K562 (cell line): Measurements from ENCODE around the gene AFAP1. TPM values are rescaled to one million over a fixed set of nuclear protein-coding genes. Genes with fewer than 3 reads are reported as not detected.

ENCODE experiments used
- ATAC-seq: fragments of 200-7000 bp; cut with Tn5 transposase; 3 replicates; pipeline ENCODE4 v1.9.1; 2020; ENCODE audit warnings: moderate library complexity
- BruUV-seq: library from RNA; stranded (reverse); fragments of 400-500 nt; replicated peaks from 2 replicates; lab custom pipeline; 2021; lab: Mats Ljungman, UMichigan
- CTCF ChIA-PET: fragments of 300-600 bp; formaldehyde crosslinking; extraction: SDS; loops from one replicate; lab custom pipeline; 2021; ENCODE audit warnings: low intra/inter-chr PET ratio; lab: Yijun Ruan, JAX
- POLR2A ChIA-PET: fragments of 300-600, 350-650 bp; sonication (Branson Sonifier 250); formaldehyde crosslinking; extraction: SDS; loops from one replicate; lab custom pipeline; 2021; ENCODE audit warnings: antibody characterized with exemption, inconsistent platforms; lab: Yijun Ruan, JAX
- DNase-seq, 4 experiments: peaks; one replicate each; pipeline versions ENCODE4 v3.0.0 to v3.0.0-alpha.2; 2011 to 2018; ENCODE audit warnings: low spot score in 3 of 4, mixed read lengths in 3 of 4; ENCODE audit errors: extremely low read depth in 1 of 4
- FAIRE-seq: peaks from 2 replicates; lab custom pipeline; 2011; peaks lifted over from hg19 to GRCh38; lab: Jason Lieb, UNC
- H2AFZ ChIP-seq: 2 replicates; pipeline ENCODE4 v1.6.0; 2011; ENCODE audit warnings: low read depth, low read length, control low read depth, inconsistent platforms
- H3K27ac ChIP-seq: fragments of 200-600 bp; 3 replicates; pipeline ENCODE4 v1.8.0; 2011; ENCODE audit warnings: low read depth, mild to moderate bottlenecking, control low read depth, inconsistent platforms, low read length, moderate library complexity, mixed read lengths; ENCODE audit errors: extremely low read depth
- H3K27me3 ChIP-seq, 2 experiments: fragments of 300-600 bp in 1 of 2; 2 replicates in 1 of 2; 3 replicates in 1 of 2; pipeline versions ENCODE4 v1.6.0 to v1.8.0; 2011; ENCODE audit warnings: inconsistent platforms in 2 of 2, low read length in 2 of 2, mild to moderate bottlenecking in 1 of 2, mixed read lengths in 1 of 2, moderate library complexity in 1 of 2; ENCODE audit not compliant: control insufficient read depth in 2 of 2, insufficient read depth in 2 of 2
- H3K36me3 ChIP-seq: fragments of 300-600 bp; 3 replicates; pipeline ENCODE4 v1.8.0; 2011; ENCODE audit warnings: mild to moderate bottlenecking, low read length, inconsistent platforms; ENCODE audit not compliant: control insufficient read depth, insufficient read depth
- H3K4me1 ChIP-seq, 2 experiments: fragments of 200-600 bp in 1 of 2; replicated peaks in 1 of 2; 2 replicates in 1 of 2; 3 replicates in 1 of 2; pipeline versions ENCODE4 v1.5.1 to v1.8.0; 2011; ENCODE audit warnings: inconsistent platforms in 2 of 2, low read length in 2 of 2, mild to moderate bottlenecking in 1 of 2, mixed read lengths in 1 of 2, moderate library complexity in 1 of 2; ENCODE audit not compliant: control insufficient read depth in 2 of 2, insufficient read depth in 2 of 2
- H3K4me2 ChIP-seq: 2 replicates; pipeline ENCODE4 v1.6.1; 2011; ENCODE audit warnings: low read length, control low read depth, inconsistent platforms, mixed read lengths; ENCODE audit not compliant: insufficient read depth
- H3K4me3 ChIP-seq: fragments of 200-600 bp; sonication (generic), shearing (Covaris generic); 2 replicates; pipeline ENCODE4 v1.5.1; 2016; ENCODE audit warnings: control low read depth, inconsistent platforms
- H3K79me2 ChIP-seq: fragments of 200-600 bp; 3 replicates; pipeline ENCODE4 v1.8.0; 2011; ENCODE audit warnings: low read length, inconsistent platforms; ENCODE audit not compliant: control insufficient read depth, insufficient read depth
- H3K9ac ChIP-seq, 2 experiments: 2 replicates each; pipeline versions ENCODE4 v1.6.0 to v1.6.1; 2011; ENCODE audit warnings: low read depth in 2 of 2, low read length in 2 of 2, control low read depth in 1 of 2, inconsistent platforms in 1 of 2, mild to moderate bottlenecking in 1 of 2, mixed read lengths in 1 of 2; ENCODE audit not compliant: insufficient read depth in 1 of 2
- H3K9me1 ChIP-seq: one replicate; pipeline ENCODE4 v1.6.0; 2011; ENCODE audit warnings: inconsistent platforms, mild to moderate bottlenecking, low read length, moderate library complexity; ENCODE audit not compliant: control insufficient read depth, insufficient read depth
- H3K9me3 ChIP-seq: replicated peaks from 2 replicates; pipeline ENCODE4 v1.5.1; 2011; ENCODE audit warnings: low read depth, low read length, inconsistent platforms; ENCODE audit not compliant: control insufficient read depth, insufficient read depth
- H4K20me1 ChIP-seq: replicated peaks from 2 replicates; pipeline ENCODE4 v1.6.1; 2011; ENCODE audit warnings: low read length, inconsistent platforms, mixed read lengths; ENCODE audit not compliant: control insufficient read depth, insufficient read depth
- CBX1 ChIP-seq: sonication (generic); IDR thresholded peaks from 2 replicates; pipeline ENCODE4 v1.6.1; 2016; ENCODE audit warnings: antibody characterized with exemption, low read depth, mild to moderate bottlenecking
- KDM1A ChIP-seq, 2 experiments: fragments of 450-650 bp; IDR thresholded peaks; 2 replicates each; pipeline ENCODE4 v1.6.1; 2016; ENCODE audit warnings: mild to moderate bottlenecking in 2 of 2
- SRSF1 ChIP-seq: fragments of 200-400 bp; formaldehyde crosslinking; IDR thresholded peaks from 2 replicates; pipeline ENCODE4 v1.6.1; 2017; ENCODE audit warnings: mild to moderate bottlenecking, low read depth, low read length, moderate library complexity
- U2AF1 ChIP-seq: fragments of 200-400 bp; formaldehyde crosslinking; optimal IDR thresholded peaks from 2 replicates; pipeline ENCODE3; 2017; ENCODE audit warnings: mild to moderate bottlenecking, low read depth, low read length, moderate library complexity
- ZNF586 ChIP-seq: fragments of 450-650 bp; formaldehyde crosslinking; conservative IDR thresholded peaks from 2 replicates; pipeline ENCODE4 v1.4.0; 2020; ENCODE audit warnings: mild to moderate bottlenecking, moderate library complexity
- ZNF778 ChIP-seq: fragments of 450-650 bp; formaldehyde crosslinking; IDR thresholded peaks from 2 replicates; pipeline ENCODE4 v1.4.0; 2020; ENCODE audit warnings: mild to moderate bottlenecking, moderate library complexity
- WGBS: fragments of 100-300 bp; shearing (Covaris generic); methylation state at CpG from one replicate; pipeline ENCODE4 v1.1.6; 2016; ENCODE audit warnings: low coverage, mixed read lengths; ENCODE audit not compliant: insufficient coverage; ENCODE audit errors: missing lambda C conversion rate; 5-methylcytosine and 5-hydroxymethylcytosine counted together
- in situ Hi-C: fragments of 300-500 bp; cut with MboI; formaldehyde crosslinking; loops from 4 replicates; pipeline ENCODE4 v1.15.0; 2018; ENCODE audit warnings: inconsistent platforms, mixed read lengths
- intact Hi-C: fragments of 100-400 bp; cut with micrococcal nuclease; formaldehyde crosslinking; loops from 2 replicates; pipeline ENCODE4 v1.14.2; 2022
- polyA plus RNA-seq, 8 experiments: library from polyadenylated mRNA; depleted of rRNA in 4 of 8; stranded (reverse) in 5 of 8; unstranded in 3 of 8; fragments of >200 nt; fragmentation: Nextera tagmentation in 2 of 8; fragmentation: Illumina TruSeq in 1 of 8; extraction: Ambion mirVana in 2 of 8; extraction: Trizol in 1 of 8; gene quantifications; 2 replicates each; pipeline versions ENCODE4 v1.2.1 to v1.2.3, GENCODE V29; 2011 to 2014; ENCODE audit warnings: inconsistent platforms in 1 of 8, missing spikeins in 1 of 8
- total RNA-seq, 7 experiments: library from RNA; depleted of rRNA in 6 of 7; stranded (reverse); fragments of >200 nt in 6 of 7; fragmentation: Illumina TruSeq in 2 of 7; extraction: Trizol in 2 of 7; gene quantifications; 2 replicates each; pipeline versions ENCODE4 v1.2.1 to v1.2.3, GENCODE V29; 2011 to 2021; ENCODE audit warnings: low replicate concordance in 1 of 7
- TF ChIP-seq, protein P1 (sequence below): fragments of 450-650 bp; formaldehyde crosslinking; IDR thresholded peaks from 2 replicates; pipeline ENCODE4 v1.4.0; 2022; ENCODE audit warnings: missing genetic modification characterization

Gene AFAP1
- total and polyA plus RNA-seq, 9 of the 15 experiments (the other 6 are each of a cell fraction or from before 2014, with no cell fraction given) = 0.07 to 0.42 (median 0.12) TPM; not detected in 1

DNA sequence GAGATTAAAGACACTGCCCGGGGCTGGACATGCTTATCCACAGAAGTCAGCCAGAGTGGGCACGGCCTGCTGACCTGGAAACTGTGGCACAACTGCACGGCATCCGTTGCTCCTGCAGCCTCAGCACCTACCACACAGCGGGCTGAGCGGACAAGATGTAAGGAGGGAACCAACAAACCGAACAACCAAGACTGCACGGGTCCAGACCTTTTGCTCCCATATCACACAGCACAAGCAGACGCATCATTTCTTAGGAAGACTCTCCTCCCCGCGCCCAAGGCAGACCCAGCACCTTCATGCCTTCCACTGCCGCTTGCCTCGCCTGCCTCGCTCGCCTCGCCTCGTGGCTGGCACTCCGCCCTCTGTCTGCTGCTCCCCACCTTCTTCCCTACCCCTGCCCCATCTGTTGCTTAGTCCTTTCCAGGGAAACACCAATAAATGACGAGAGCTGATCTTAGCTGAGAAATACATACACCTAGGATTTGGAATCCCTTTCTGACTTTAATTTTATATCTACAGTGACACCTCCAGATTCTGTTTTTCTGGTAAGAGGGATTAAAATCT is 79.0 kb downstream of the AFAP1 start:
- ATAC-seq (no peak), DNase-seq (no peak), FAIRE-seq (no peak)
- TF ChIP-seq, protein P1, sequence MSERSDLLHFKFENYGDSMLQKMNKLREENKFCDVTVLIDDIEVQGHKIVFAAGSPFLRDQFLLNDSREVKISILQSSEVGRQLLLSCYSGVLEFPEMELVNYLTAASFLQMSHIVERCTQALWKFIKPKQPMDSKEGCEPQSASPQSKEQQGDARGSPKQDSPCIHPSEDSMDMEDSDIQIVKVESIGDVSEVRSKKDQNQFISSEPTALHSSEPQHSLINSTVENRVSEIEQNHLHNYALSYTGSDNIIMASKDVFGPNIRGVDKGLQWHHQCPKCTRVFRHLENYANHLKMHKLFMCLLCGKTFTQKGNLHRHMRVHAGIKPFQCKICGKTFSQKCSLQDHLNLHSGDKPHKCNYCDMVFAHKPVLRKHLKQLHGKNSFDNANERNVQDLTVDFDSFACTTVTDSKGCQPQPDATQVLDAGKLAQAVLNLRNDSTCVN (CRISPR knock-in tag) = no peak
- TF ChIP-seq CBX1 (no peak), ZNF586 (CRISPR knock-in tag) (no peak), U2AF1 (no peak), SRSF1 (no peak), KDM1A (IDR thresholded peaks at IDR 0.05) (no peak), ZNF778 (CRISPR knock-in tag) (no peak)
- BruUV-seq = no TSS peak
- intact Hi-C loops = no loop called here
- H3K27ac ChIP-seq = no peak overlapping the region
- H2AFZ ChIP-seq = no peak overlapping the region
- no peaks in the 10 kb centered on the region for H3K9me1 ChIP-seq
- H3K79me2 ChIP-seq = no peaks in the 10 kb centered on the region
- no peak overlapping the region for H3K4me2 ChIP-seq
- WGBS = under 1% methylated on average over 19 of the region's 19 CpGs
- no peaks in the 10 kb centered on the region for H3K36me3 ChIP-seq
- H3K27me3 ChIP-seq = peaks cover 14 to 26% of the 10 kb centered on the region in 2 experiments; a peak in 4 of 5 replicates
- ChIA-PET CTCF (no interaction called here), POLR2A (interaction anchor here (0.7 kb wide), 1 partner anchor 9 kb away, joined by 3 read pairs; no protein-coding TSS in a partner anchor)
- H3K4me1 ChIP-seq = no peaks in the 10 kb centered on the region
- no peak overlapping the region for H3K4me3 ChIP-seq
- in situ Hi-C loops = no loop called here
- H3K9me3 ChIP-seq = 0 out of 2 replicates have a peak, but pooled peaks cover 2% of the 10 kb centered on the region
- no peaks in the 10 kb centered on the region for H4K20me1 ChIP-seq
- H3K9ac ChIP-seq = no peak overlapping the region; a peak in 1 of 4 replicates
